NCI-H524 treated with DMSO at 0.1 percent for 48 hours (cell line): ENCODE results near the gene RELL1.

ENCODE experiments used
- DNase-seq: peaks from one replicate; lab custom pipeline; 2025; lab: John Stamatoyannopoulos, UW

The RELL1 gene, protein sequence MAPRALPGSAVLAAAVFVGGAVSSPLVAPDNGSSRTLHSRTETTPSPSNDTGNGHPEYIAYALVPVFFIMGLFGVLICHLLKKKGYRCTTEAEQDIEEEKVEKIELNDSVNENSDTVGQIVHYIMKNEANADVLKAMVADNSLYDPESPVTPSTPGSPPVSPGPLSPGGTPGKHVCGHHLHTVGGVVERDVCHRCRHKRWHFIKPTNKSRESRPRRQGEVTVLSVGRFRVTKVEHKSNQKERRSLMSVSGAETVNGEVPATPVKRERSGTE

DNA sequence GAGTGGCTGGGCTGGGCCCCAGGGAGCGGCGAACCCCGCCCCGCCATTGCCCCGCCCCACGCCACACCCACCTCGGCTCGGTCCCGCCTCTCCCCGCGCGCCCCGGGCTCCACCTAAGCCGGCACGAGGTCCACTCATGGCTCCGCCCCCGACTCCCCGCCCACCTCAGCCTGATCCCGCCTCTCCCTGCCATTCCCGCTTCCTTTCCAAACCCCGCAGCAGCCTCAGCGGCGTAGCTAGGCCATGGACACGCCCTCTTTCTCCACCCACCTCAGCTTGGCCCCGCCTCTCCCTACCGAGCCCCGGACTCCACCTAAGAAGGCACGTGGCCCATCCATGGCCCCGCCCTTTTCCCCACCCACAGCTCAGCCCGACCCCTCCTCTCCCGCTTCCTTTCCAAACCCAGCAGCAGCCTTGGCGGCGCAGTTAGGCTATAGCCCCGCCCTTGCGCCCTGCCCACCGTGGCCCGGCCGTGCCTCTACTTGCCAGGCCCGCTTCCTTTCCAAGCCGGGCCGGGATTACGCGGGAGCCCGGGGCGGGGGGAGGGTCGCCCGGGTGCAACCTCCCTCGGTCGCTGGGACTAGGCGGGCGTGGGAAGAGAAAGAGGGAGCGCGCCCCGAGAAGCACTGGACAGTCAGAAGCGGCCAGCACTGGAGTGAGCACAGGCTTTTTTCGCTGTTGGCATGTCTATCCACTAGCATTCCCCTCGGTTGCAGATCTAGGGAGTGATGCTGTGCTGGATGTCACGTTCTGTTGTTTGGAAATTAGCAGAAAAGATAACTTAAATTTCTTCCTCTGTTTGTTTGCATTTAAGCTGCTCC lies at the start of gene RELL1:
RELL1 (minus strand) TSS at position 4 of the 821 bp plus-strand sequence. CDS start 89 bp downstream, outside the sequence.
- DNase-seq = peak; percentile 93

DNA sequence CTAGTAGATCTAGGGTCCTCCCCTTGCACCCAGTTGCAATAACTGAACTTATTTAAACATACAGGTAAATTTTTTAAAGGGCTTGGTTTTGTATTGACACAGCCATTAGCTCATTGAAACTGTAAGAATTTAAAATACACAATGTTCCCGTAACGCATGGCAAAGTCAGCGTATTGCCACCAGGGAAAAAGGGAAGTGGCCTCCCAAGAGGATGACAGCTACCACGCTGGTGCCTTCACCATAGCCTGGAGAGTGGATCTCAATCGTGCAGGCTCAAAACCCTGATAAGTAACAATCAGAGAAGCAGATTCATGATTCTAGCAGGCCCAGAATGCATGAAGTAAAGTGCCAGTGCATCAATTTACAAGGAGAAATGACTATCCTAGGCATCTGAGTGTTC lies 49.4 kb upstream of the RELL1 start:
- DNase-seq = no peak

DNA sequence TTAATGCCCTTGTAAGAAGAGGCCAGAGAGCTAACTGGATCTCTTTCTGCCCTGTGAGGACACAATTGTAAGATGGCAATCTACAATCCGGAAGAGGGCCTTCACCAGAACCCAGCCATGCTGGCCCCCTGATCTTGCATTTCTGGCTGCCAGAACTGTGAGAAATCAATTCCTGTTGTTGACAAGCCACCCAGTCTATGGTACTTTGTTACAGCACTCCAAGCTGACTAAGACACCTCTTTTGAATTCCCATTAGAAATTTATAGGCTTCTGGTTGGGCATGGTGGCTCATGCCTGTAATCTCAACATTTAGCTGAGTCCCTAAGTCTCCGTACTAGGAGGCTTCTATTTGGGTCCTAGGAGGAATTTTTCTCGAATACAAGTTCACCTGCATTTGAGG lies 48.8 kb upstream of the RELL1 start:
- no peak for DNase-seq

DNA sequence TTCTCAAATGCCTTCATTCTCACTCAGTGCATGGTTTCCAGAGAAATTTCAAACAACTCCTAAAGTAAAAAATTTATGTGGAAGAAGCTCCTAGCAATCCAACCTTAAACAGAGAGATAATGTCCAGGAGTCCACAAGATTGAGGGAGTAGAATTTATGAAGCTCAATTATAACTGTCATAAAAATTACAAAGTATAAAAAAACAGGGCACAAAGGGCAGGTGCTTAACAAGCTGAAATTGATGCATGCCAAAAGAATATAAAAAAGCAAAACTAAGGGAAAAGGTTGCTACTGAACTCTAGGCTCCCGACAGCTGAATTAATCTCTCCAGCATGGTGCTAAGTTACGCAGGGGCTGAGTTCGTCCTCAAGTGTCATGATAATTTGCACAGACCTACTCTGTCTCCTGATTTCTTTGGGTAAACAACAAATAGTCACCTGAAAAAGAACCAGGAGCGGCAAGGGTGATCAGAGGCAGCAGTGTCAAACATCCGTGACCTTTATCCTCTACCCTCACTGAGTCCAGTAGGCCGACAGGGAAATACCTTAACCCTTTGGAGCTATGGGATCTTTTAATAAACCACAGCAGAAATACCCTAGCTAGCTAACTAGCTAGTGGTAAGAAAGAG lies 47.2 kb upstream of the RELL1 start:
- no peak for DNase-seq

DNA sequence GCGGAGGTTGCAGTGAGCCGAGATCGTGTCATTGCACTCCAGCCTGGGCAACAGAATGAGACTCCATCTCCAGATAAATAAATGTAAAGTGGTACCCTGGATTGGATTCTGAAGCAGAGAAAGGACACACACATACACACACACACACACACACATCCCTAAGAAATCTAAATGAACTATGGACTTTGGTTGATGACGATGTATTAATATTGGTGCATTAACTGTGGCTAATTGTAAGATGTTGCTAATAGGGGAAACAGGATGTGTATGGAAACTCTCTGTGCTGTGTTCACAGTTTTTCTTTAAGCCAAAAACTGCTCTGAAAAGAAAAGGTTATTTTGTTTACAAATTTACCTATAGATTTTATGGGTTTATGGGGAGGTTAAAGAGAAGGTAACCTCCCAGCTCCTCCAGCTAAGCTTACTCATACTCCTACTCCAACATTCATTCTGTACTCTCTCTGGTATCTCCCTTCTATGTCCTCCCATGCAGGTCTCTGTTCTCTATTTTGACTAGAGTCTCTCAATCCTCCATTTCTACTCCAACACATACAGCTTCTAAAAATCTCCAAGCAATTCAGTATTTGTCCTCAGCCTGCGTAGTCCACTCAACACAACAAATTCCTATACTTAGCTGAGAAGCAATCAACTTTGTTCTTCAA lies 46.5 kb upstream of the RELL1 start:
- no peak for DNase-seq

DNA sequence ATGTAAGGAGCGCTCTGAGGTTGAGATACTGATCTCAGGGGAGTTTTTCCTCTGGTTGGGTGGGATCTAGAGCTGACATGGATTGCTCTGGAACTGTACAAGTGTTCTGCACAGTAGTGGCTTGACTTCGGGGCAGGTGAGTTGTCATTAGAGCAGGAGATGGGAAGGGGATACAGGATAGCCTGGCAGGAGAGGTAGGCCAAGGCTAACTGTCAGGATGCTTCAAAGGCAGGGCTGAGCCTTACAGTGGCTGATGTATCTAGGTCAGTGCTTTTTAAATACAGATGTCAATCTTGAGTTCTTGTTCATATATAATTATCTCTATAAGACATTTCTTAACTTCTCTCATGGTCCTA lies 43.5 kb upstream of the RELL1 start:
- DNase-seq = no peak

DNA sequence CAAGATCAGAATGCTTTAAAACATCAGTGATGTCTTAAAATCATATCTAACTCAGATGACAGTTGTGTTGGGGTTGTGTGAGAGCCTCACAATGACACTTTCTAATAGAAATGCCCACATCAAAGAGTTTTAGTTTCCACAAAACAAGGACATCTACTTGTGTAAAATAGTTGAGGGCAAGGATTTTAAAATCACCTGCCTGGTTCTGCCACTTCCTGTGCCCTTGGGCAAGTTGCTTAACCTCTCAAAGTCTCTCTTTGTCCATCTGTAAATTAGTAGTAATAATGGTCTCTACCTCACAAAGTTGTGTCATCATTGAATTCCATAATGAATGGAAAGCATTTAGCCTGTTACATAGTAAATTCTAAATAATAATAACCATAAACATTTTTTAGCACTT lies 41.9 kb upstream of the RELL1 start:
- no peak for DNase-seq

DNA sequence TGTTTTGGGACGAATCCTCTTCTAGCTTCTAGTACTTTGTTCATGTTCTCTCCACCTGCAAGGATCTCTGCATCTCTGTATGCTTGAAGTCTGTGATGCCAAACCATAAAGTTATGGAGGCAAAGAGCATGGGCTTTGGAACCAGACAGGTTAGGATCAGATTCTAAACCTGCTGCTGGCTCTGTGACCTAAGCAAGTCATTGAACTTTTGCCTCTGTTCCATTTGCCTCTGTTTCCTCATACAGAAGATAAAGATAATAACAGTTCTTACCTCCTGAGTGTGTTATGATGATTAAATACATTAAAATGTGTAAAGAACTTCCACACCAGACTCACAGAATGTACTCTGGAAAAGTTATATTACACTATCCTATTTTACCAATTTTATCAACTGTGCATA lies 41.5 kb upstream of the RELL1 start:
- DNase-seq = no peak

DNA sequence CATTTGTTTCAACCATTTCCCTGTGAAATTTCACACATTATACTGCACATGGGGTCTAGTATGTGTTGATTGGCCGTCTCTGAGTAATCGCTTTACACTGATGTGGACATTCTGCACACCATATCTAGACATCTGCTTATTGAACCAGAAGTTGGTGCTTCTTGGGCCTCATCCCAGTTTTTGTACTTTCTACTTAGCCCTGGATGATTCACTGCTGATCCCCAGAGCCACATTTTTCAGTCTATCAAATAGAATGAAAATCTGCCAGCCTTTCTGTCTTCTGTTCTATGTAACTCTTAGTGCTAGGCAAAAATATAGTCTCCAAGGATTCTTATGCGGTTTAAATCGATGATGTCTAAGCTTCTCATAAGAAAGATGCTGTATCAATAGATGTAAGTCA lies 40.5 kb upstream of the RELL1 start:
- DNase-seq = no peak

DNA sequence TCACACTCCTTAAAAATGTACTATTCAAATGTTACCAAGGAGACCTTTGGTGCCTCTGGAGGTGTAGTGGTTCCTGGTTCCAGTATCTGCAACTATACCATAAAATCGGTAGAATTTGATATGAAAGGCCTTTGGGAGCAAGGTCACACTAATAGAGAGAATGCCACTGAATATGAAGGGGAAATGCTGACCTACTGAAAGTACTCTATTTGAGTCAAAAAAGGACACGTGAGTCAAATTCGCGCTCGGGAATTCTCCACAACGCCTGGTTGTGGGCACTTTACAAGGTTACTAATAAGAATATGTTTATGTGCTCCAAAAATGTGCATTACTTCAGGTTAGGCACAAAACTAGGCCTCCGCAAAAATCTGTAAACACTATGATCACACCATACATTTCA lies 39.5 kb upstream of the RELL1 start:
- DNase-seq = no peak

DNA sequence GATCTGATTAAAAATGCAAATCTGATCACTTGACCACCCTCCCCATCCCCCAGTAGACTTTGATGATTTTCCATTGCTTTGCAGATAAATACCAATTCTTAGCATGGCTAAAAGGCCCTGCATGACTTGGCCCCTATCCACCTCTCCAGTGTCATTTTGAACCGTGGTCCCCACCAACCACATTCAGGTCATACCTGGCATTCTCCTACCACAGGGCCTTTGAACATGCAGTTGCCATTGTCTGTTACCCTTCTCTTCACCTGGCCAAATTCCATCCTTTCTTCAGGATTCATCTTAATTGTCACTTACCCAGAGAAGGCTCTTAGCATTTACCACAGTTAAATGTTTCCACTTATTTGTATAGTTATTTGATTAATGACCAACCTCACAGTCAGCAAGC lies 36.9 kb upstream of the RELL1 start:
- no peak for DNase-seq

DNA sequence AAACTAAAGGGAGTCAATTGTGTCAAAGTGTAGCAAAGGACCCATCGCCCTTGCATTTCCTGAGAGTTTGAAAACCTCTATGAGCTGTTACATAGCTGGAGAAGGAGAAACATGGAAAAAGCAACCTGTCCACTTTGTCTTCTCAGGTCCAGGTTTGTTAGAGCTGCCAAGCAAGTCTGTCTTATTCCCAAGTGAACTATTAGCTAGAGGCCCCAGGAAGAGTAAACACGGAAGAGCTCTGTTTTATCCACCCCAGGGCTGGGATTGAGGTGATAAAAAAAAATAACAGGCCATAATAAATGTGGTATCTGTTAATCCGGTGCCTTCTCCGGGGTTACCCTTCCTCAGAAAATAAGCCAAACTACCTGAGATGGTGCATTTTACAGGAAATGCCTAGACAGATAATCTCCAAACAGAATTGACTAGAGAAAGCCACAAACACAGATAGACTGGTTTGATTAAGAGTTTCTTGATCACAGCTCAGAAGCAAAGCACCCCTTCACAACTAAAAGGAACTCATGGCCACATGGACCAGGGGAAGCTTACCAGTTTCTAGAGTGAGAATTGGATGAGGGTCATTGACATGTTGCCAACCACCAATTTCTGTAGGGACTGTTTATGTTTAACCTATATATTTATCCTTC lies 35.9 kb upstream of the RELL1 start:
- no peak for DNase-seq

DNA sequence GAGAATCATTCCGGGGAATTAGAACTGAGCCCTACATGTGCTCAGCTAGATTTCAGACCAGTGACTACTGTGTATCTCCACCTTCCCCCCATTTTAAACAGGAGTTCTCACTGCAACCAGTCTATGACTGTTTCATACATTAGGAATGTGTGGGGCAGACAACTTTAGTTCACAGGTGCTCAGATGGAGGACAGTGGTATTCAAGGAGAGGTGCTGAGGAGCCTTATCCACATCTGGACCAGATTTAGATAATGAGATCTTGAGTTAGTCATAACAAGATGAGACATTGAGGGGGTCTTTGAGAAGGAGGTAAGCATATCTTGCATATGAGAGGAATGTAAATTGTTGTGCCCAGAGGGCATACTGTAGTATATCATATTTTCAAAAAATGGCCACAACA lies 32.8 kb upstream of the RELL1 start:
- no peak for DNase-seq

DNA sequence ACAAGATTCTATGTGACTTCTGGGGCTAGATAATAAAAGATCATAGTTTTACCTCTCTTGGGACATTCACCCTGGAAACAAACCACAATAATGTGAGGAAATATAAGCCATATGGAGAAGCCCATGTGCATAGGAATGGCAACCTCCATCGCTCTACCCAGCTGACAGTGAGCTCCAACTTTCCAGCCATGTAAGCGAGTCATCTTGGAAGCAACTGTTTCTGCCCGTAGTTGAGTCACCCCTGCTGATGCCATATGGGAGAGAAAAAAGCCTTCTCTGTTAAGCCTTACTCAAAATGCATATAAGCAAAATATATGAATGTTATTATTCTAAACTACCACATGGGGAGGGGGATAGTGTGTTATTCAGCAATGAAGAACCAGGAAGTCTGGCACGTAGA lies 31.4 kb upstream of the RELL1 start:
- no peak for DNase-seq

DNA sequence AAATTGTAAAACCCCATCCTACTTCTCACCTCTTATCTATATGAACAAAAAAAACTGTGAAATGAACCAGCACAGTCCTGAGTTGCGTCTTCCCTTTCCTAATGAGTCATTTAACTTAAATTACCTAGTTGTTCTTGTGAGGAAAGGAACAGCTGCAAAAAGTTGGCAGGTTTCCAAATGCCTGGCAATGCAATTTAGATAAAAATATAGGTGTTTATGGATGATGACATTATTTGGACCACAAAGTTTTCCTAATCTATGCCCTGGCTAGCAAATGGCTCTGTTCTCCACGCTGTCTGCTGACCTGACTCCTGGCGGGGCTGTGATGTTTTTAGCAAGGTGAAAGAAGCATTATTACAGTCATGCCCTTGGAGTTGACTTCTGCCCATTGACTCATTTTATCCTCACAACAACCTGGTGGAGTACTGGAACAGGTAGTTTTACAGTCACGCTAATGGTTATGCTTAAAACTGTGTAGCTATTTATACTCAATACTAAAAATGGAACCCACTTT lies 29.8 kb upstream of the RELL1 start:
- no peak for DNase-seq

DNA sequence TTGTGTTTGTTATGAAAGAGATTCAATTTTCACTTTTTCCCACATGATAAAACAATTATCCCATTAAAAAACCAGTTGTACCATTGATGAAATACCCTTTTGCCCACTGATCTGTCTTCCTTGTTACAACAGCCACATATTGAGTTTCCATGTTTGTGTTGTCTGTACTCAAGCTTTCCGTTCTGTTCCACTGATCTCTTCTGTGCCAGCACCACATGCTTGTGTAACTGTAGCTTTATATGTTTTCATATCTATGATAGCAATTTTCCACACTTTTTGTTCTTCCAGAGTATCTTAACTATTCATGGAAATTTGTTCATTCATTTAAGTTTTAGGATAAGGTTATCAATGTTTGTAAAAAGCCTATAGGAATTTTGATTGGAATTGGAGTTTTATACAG lies 24.3 kb upstream of the RELL1 start:
- DNase-seq = no peak

DNA sequence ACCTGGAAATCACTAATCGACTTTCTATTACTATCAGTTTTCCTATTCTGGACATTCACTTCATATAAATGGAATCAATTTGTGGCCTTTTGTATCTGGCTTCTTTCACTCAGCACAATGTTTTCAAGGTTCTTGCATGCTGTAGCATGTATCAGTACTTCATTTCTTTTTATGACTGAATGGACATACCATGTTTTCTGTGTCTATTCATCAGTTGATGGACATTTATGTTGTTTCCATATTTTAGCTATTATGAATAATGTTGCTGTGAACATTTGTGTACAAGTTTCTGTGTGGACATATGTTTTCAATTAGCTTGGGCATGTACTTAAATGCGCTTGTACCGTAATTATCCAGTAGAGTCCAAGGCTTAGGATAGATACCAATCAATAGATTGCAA lies 19.9 kb upstream of the RELL1 start:
- DNase-seq = no peak

DNA sequence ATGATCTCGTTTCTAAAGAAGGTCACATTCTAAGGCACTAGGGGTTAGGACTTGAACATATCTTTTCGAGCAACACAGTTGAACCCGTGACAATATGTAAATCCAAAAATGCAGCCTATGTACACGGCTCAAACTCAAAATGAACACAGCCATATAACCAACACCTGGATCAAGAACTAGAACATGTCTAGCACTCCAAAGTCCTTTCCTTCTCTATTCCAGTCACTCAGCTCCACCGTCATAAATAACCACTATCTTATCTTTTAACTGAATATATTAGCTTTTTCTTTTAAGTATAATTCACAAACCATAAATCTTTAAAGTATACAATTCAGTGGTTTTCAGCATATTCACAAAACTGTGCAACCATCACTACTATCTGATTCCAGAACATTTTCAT lies 19.4 kb upstream of the RELL1 start:
- no peak for DNase-seq

DNA sequence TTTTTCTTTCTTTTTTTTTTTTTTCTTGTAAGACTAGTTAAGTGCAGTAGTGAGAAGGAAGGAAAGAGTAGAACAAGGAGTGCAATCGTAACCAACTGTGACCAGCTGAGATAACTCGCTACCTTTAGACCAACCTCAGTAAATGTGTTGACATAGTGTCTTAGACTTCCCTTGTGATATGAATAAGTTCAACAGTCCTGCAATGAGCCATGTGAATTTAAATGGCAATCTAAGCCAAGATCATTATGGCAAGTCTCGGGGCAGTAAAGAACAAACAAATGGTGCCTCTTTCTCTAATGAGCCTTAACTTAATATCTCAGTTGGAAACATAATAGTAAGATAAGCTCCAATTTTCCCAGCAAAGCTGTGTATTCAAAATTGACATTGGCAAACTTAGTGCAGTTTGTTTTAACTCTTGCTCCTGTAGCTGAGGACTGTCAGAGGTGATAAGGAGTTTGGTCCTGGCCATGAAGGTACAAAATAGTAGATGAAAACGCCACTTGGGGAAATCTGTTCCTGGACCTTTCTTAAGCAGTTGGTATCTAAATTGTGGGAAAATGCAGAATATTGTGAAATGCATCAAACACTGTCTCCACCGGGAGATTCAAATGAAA lies 13.8 kb upstream of the RELL1 start:
- no peak for DNase-seq

DNA sequence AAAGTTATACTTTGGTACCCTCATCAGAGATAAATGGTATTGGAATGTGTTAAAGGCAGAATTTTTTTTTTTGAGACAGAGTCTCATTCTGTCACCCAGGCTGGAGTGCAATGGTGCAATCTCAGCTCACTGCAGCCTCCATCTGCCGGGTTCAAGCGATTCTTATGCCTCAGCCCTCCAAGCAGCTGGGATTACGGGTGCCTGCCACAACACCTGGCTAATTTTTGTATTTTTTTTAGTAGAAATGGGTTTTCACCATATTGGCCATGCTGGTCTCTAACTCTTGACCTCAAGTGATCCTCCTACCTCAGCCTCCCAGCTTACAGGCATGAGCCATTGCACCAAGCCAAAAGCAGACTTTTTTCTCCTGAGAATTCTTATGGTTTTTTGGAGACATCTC lies 11.4 kb upstream of the RELL1 start:
- DNase-seq = no peak

DNA sequence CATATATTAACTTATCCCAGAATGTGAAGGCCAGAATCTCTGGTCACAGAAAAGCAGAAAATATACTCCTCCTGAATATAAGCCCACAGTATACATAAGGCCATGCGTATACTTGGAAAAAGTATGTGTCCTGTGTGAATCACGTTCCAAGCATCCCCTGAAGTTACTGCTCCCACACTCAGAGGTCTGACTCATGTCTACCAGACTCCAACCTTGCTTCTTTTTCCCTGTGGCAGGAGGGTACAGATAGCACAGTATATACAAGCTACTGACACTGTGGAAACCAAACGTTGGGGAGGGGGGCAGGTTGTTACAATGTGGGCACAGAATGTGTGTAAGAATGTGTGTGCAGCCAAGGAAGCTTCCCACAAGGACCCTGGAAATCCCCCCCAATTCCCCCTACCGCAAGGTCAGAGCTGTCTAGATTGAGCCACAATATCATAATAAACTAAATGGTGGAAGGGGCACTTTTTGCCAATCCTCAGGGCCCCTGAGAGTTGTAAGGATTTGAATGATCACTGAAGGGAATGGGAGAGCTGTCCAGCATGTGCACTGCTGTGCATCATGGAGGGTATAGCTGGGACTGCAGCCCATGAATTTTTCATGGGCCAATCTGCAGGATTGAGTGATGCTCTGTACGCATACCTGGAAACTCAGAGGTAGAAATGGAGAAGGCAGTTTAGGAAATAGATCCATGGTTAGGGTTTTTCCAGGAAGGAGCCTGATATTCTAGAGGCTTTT lies 7.4 kb upstream of the RELL1 start:
- no peak for DNase-seq
